Calu3 (cell line): ENCODE results near the gene ATP8B3. TPM values are rescaled to one million over a fixed set of nuclear protein-coding genes. Genes with fewer than 3 reads are reported as not detected.
A peak's percentile ranks its signal among the peaks of the same experiment; 100 is the strongest.

Source experiments
- BruUV-seq: library from RNA; stranded (reverse); fragments of 400-500 nt; replicated peaks from 2 replicates; lab custom pipeline; 2021; lab: Mats Ljungman, UMichigan
- CTCF ChIA-PET: fragments of 300-600 bp; sonication (Branson Sonifier 250); formaldehyde crosslinking; loops from one replicate; lab custom pipeline; 2022; ENCODE audit warnings: antibody characterized with exemption; lab: Charles Lee
- DNase-seq: peaks from one replicate; pipeline ENCODE4 v3.0.0; 2022
- H3K27ac Mint-ChIP-seq: one replicate; pipeline ENCODE4 v1.8.0; 2022; ENCODE audit warnings: mixed read lengths; ENCODE audit not compliant: unreplicated experiment
- H3K27me3 Mint-ChIP-seq: one replicate; pipeline ENCODE4 v1.8.0; 2022; ENCODE audit warnings: mixed read lengths; ENCODE audit not compliant: unreplicated experiment
- H3K36me3 Mint-ChIP-seq: one replicate; pipeline ENCODE4 v1.8.0; 2022; ENCODE audit warnings: mild to moderate bottlenecking, moderate library complexity, mixed read lengths; ENCODE audit not compliant: insufficient read depth, unreplicated experiment
- H3K4me1 Mint-ChIP-seq: one replicate; pipeline ENCODE4 v1.8.0; 2022; ENCODE audit warnings: mild to moderate bottlenecking, low read depth, mixed read lengths; ENCODE audit not compliant: unreplicated experiment
- H3K4me3 Mint-ChIP-seq: one replicate; pipeline ENCODE4 v1.8.0; 2022; ENCODE audit warnings: mild to moderate bottlenecking, low read depth, moderate library complexity, mixed read lengths; ENCODE audit not compliant: unreplicated experiment
- H3K9me3 Mint-ChIP-seq: one replicate; pipeline ENCODE4 v1.8.0; 2022; ENCODE audit warnings: low read depth, mixed read lengths; ENCODE audit not compliant: unreplicated experiment
- CTCF ChIP-seq: fragments of 200-600 bp; IDR thresholded peaks from one replicate; pipeline ENCODE4 v1.8.0; 2022; ENCODE audit warnings: antibody characterized with exemption; ENCODE audit not compliant: unreplicated experiment
- intact Hi-C: fragments of 100-400 bp; cut with micrococcal nuclease; formaldehyde crosslinking; loops from one replicate; pipeline ENCODE4 v1.10.0; 2022; ENCODE audit not compliant: unreplicated experiment
- total RNA-seq: library from RNA; stranded (reverse); gene quantifications from 2 replicates; pipeline ENCODE4 v1.2.3, GENCODE V29; 2022

The ATP8B3 gene
- total RNA-seq, 1 experiment from 2014 or later, result 6.7 TPM

- CTCF ChIA-PET, result interaction anchor here (0.7 to 1.0 kb wide), 3 partner anchors 17 to 290 kb away, joined by 3 to 5 read pairs (median 3); partner anchors contain the start of gene TCF3
- H3K27ac Mint-ChIP-seq, result peak overlapping the region; percentile 83
- peaks cover 23% of the 10 kb centered on the region for H3K4me1 Mint-ChIP-seq
- peaks cover 31% of the 10 kb centered on the region for H3K36me3 Mint-ChIP-seq
- DNase-seq, result peak; percentile 89
- no peaks in the 10 kb centered on the region for H3K9me3 Mint-ChIP-seq
- peak overlapping the region; percentile 89 for H3K4me3 Mint-ChIP-seq
- intact Hi-C loops, result no loop called here
- BruUV-seq, result no TSS peak
- TF ChIP-seq CTCF, result no peak
- no peaks in the 10 kb centered on the region for H3K27me3 Mint-ChIP-seq
Observed at GRCh38 chr19:1811472-1811894, 593 bp downstream of the ATP8B3 start.

- Mint-ChIP-seq H3K4me3 (no peak overlapping the region), H3K27me3 (no peaks in the 10 kb centered on the region), H3K4me1 (peaks cover 23% of the 10 kb centered on the region), H3K36me3 (peaks cover 31% of the 10 kb centered on the region), H3K27ac (no peak overlapping the region), H3K9me3 (no peaks in the 10 kb centered on the region)
- BruUV-seq, result no TSS peak
- no peak for TF ChIP-seq CTCF
- intact Hi-C loops, result no loop called here
- DNase-seq, result no peak
- CTCF ChIA-PET, result interaction anchor here (1.0 kb wide), 1 partner anchor 158 kb away, joined by 3 read pairs; the partner anchor contains the start of gene TCF3
Observed at GRCh38 chr19:1810439-1811160, 1.5 kb downstream of the ATP8B3 start.

- DNase-seq, result no peak
- Mint-ChIP-seq H3K36me3 (peaks cover 27% of the 10 kb centered on the region), H3K9me3 (no peaks in the 10 kb centered on the region), H3K4me1 (peaks cover 23% of the 10 kb centered on the region), H3K27ac (no peak overlapping the region), H3K27me3 (no peaks in the 10 kb centered on the region), H3K4me3 (no peak overlapping the region)
- no TSS peak for BruUV-seq
- intact Hi-C loops, result no loop called here
- CTCF ChIA-PET, result no interaction called here
- no peak for TF ChIP-seq CTCF
Observed at GRCh38 chr19:1809678-1810077, 2.4 kb downstream of the ATP8B3 start.

- no peak overlapping the region for H3K4me3 Mint-ChIP-seq
- BruUV-seq, result no TSS peak
- no peak for TF ChIP-seq CTCF
- no peaks in the 10 kb centered on the region for H3K9me3 Mint-ChIP-seq
- CTCF ChIA-PET, result no interaction called here
- peaks cover 23% of the 10 kb centered on the region for H3K36me3 Mint-ChIP-seq
- no peak overlapping the region for H3K27ac Mint-ChIP-seq
- no peaks in the 10 kb centered on the region for H3K27me3 Mint-ChIP-seq
- intact Hi-C loops, result no loop called here
- H3K4me1 Mint-ChIP-seq, result peaks cover 23% of the 10 kb centered on the region
- DNase-seq, result no peak
Observed at GRCh38 chr19:1808395-1808731, 3.7 kb downstream of the ATP8B3 start.
